Endothelial cell of umbilical vein (primary cell): Measurements from ENCODE around the gene SLC16A11. TPM values are rescaled to one million over a fixed set of nuclear protein-coding genes. Genes with fewer than 3 reads are reported as not detected.

ENCODE experiments used
- BruUV-seq: library from RNA; stranded (reverse); fragments of 400-500 nt; replicated peaks from 2 replicates; lab custom pipeline; 2021; lab: Mats Ljungman, UMichigan
- CTCF ChIA-PET: fragments of 300-600, 350-600 bp; sonication (Branson Sonifier 250); formaldehyde crosslinking; loops from one replicate; lab custom pipeline; 2021; ENCODE audit warnings: antibody characterized with exemption, inconsistent platforms; lab: Charles Lee
- POLR2A ChIA-PET: fragments of 300-600, 350-600 bp; sonication (Branson Sonifier 250); formaldehyde crosslinking; loops from one replicate; lab custom pipeline; 2021; ENCODE audit warnings: antibody characterized with exemption, inconsistent platforms; lab: Charles Lee
- DNase-seq: peaks from one replicate; pipeline ENCODE4 v3.0.0-alpha.2; 2011; ENCODE audit warnings: low read depth, low spot score
- FAIRE-seq: peaks from 2 replicates; lab custom pipeline; 2011; peaks lifted over from hg19 to GRCh38; lab: Jason Lieb, UNC
- H2AFZ ChIP-seq: 2 replicates; pipeline ENCODE4 v1.6.0; 2012; ENCODE audit warnings: low read depth, low read length, control low read depth, inconsistent platforms
- H3K27ac ChIP-seq: 2 replicates; pipeline ENCODE4 v1.5.1; 2011; ENCODE audit warnings: low read depth, mild to moderate bottlenecking, control low read depth, low read length, moderate library complexity; ENCODE audit not compliant: insufficient read depth
- H3K27me3 ChIP-seq, 2 experiments: 2 replicates each; pipeline versions ENCODE4 v1.6.0 to v1.6.1; 2011; ENCODE audit warnings: low read length in 2 of 2, mixed read lengths in 1 of 2; ENCODE audit not compliant: control insufficient read depth in 2 of 2, insufficient read depth in 2 of 2
- H3K36me3 ChIP-seq, 2 experiments: 2 replicates in 1 of 2; 3 replicates in 1 of 2; pipeline ENCODE4 v1.5.1; 2011; ENCODE audit warnings: low read length in 2 of 2, mild to moderate bottlenecking in 1 of 2, moderate library complexity in 1 of 2; ENCODE audit not compliant: control insufficient read depth in 2 of 2, insufficient read depth in 2 of 2; ENCODE audit errors: extremely low read depth in 1 of 2
- H3K4me1 ChIP-seq: 3 replicates; pipeline ENCODE4 v1.5.1; 2011; ENCODE audit warnings: mild to moderate bottlenecking, low read length; ENCODE audit not compliant: control insufficient read depth, insufficient read depth; ENCODE audit errors: extremely low read depth
- H3K4me2 ChIP-seq: 2 replicates; pipeline ENCODE4 v1.6.1; 2011; ENCODE audit warnings: low read length, control low read depth, mixed read lengths; ENCODE audit not compliant: insufficient read depth
- H3K4me3 ChIP-seq, 3 experiments: fragments of 200-600 bp in 1 of 3; sonication (generic), shearing (Covaris generic) in 1 of 3; replicated peaks in 1 of 3; 2 replicates each; pipeline ENCODE4 v1.5.1; 2011 to 2016; ENCODE audit warnings: control low read depth in 3 of 3, low read length in 3 of 3, mild to moderate bottlenecking in 2 of 3, inconsistent platforms in 1 of 3, low read depth in 1 of 3, moderate library complexity in 1 of 3; ENCODE audit not compliant: insufficient read depth in 1 of 3
- H3K79me2 ChIP-seq: 2 replicates; pipeline ENCODE4 v1.6.0; 2012; ENCODE audit warnings: low read length, inconsistent platforms; ENCODE audit not compliant: control insufficient read depth, insufficient read depth
- H3K9ac ChIP-seq: replicated peaks from 2 replicates; pipeline ENCODE3; 2011; ENCODE audit warnings: low read length, control low read depth; ENCODE audit not compliant: insufficient read depth; ENCODE audit errors: extremely low read depth
- H3K9me1 ChIP-seq: replicated peaks from 3 replicates; pipeline ENCODE4 v1.6.0; 2011; ENCODE audit warnings: mild to moderate bottlenecking, low read length; ENCODE audit not compliant: control insufficient read depth, insufficient read depth; ENCODE audit errors: extremely low read depth
- H3K9me3 ChIP-seq: replicated peaks from 2 replicates; pipeline ENCODE4 v1.5.1; 2012; ENCODE audit warnings: low read length, inconsistent platforms; ENCODE audit not compliant: control insufficient read depth, insufficient read depth
- H4K20me1 ChIP-seq: replicated peaks from 2 replicates; pipeline ENCODE3; 2011; ENCODE audit warnings: mild to moderate bottlenecking, low read length; ENCODE audit not compliant: control insufficient read depth, insufficient read depth; ENCODE audit errors: extremely low read depth
- CTCF ChIP-seq, 2 donors: IDR thresholded peaks; 1 replicate in 1 of 2; 2 replicates in 1 of 2; pipeline ENCODE4 v1.5.1; 2011; ENCODE audit warnings: low read length in 2 of 2, mild to moderate bottlenecking in 2 of 2, moderate library complexity in 2 of 2, control low read depth in 1 of 2, inconsistent platforms in 1 of 2, low read depth in 1 of 2; ENCODE audit not compliant: insufficient read depth in 1 of 2; ENCODE audit errors: extremely low read depth in 1 of 2
- EZH2 ChIP-seq: IDR thresholded peaks from 2 replicates; pipeline ENCODE4 v1.6.1; 2012; ENCODE audit warnings: borderline replicate concordance, low read depth, mild to moderate bottlenecking, moderate library complexity, low read length, inconsistent platforms; ENCODE audit not compliant: severe bottlenecking
- FOS ChIP-seq: IDR thresholded peaks from 2 replicates; pipeline ENCODE4 v1.6.1; 2011; ENCODE audit warnings: mild to moderate bottlenecking, low read length, moderate library complexity, borderline replicate concordance; ENCODE audit not compliant: insufficient read depth
- GATA2 ChIP-seq: IDR thresholded peaks from 2 replicates; pipeline ENCODE4 v1.7.0; 2011; ENCODE audit warnings: low read depth, mild to moderate bottlenecking, moderate library complexity, mixed read lengths, low read length; ENCODE audit not compliant: insufficient read length, insufficient read depth
- JUN ChIP-seq: IDR thresholded peaks from 2 replicates; pipeline ENCODE4 v1.6.1; 2011; ENCODE audit warnings: borderline replicate concordance, low read depth; ENCODE audit not compliant: insufficient read length, insufficient read depth
- MAX ChIP-seq: IDR thresholded peaks from 2 replicates; pipeline ENCODE4 v1.6.1; 2011; ENCODE audit not compliant: insufficient read depth, insufficient read length
- MYC ChIP-seq: IDR thresholded peaks from one replicate; pipeline ENCODE4 v1.6.1; 2011; ENCODE audit warnings: mild to moderate bottlenecking, low read depth, low read length
- POLR2A ChIP-seq: IDR thresholded peaks from 2 replicates; pipeline ENCODE4 v1.6.1; 2012; ENCODE audit warnings: low read depth, mild to moderate bottlenecking, control low read depth, low read length
- POLR2AphosphoS5 ChIP-seq: IDR thresholded peaks from 2 replicates; pipeline ENCODE4 v1.6.1; 2012; ENCODE audit warnings: low read depth, mild to moderate bottlenecking, control low read depth, low read length, moderate library complexity; ENCODE audit not compliant: insufficient read depth
- dilution Hi-C: fragments of 300-500 bp; cut with MboI; formaldehyde crosslinking; loops from one replicate; pipeline ENCODE4 v1.15.0; 2019; ENCODE audit warnings: low sequenced_read_pairs; ENCODE audit not compliant: extremely low pct_ligation_motif_present
- intact Hi-C: fragments of 100-400 bp; cut with micrococcal nuclease; formaldehyde crosslinking; loops from one replicate; pipeline ENCODE4 v1.10.0; 2022
- polyA plus RNA-seq, 4 experiments: library from polyadenylated mRNA; depleted of rRNA in 3 of 4; stranded (reverse) in 3 of 4; unstranded in 1 of 4; fragments of >200 nt; gene quantifications; 2 replicates each; pipeline versions ENCODE4 v1.2.1 to v1.2.3, GENCODE V29; 2011 to 2012; ENCODE audit warnings: missing spikeins in 1 of 4
- total RNA-seq: library from RNA; stranded (reverse); gene quantifications from 2 replicates; pipeline ENCODE4 v1.2.3, GENCODE V29; 2021

SLC16A11 gene
- total and polyA plus RNA-seq, 2 donors (not counting 3 experiments of a cell fraction or from before 2014, with no cell fraction given) = 0.95 to 1.4 TPM

GRCh38 chr17:7070712-7071111 lies 26.8 kb upstream of the SLC16A11 start:
- DNase-seq (no peak), FAIRE-seq (no peak)
- intact Hi-C loops (no loop called here), dilution Hi-C loops (no loop called here)
- Histone ChIP-seq H3K27me3 (peaks cover 0 to 1% of the 10 kb centered on the region in 2 experiments), H4K20me1 (no peaks in the 10 kb centered on the region), H3K27ac (no peak overlapping the region), H3K9ac (no peak overlapping the region), H3K9me1 (no peaks in the 10 kb centered on the region), H3K36me3 (no peaks in the 10 kb centered on the region), H3K9me3 (no peaks in the 10 kb centered on the region), H3K4me1 (no peaks in the 10 kb centered on the region), H3K79me2 (no peaks in the 10 kb centered on the region), H3K4me3 (no peak overlapping the region), H2AFZ (no peak overlapping the region), H3K4me2 (no peak overlapping the region)
- TF ChIP-seq EZH2 (no peak), POLR2A (no peak), MAX (no peak), FOS (no peak), GATA2 (no peak), CTCF (IDR thresholded peaks at IDR 0.05; ENCODE audit: extremely low read depth in 1 of 2, insufficient read depth in 1 of 2, low read depth in 1 of 2, low read length in 2 of 2) (no peak), POLR2AphosphoS5 (no peak), JUN (no peak), MYC (no peak)
- ChIA-PET CTCF (interaction anchor here (0.6 to 1.2 kb wide), 2 partner anchors 25 to 88 kb away, joined by 3 to 4 read pairs; no protein-coding TSS in a partner anchor), POLR2A (no interaction called here)
- BruUV-seq = no TSS peak
